GM18861 (cell line): ENCODE data around the gene KRTAP10-3.
"Not testable (repeated sequence)": the region's sequence is repeated elsewhere in the genome, so short reads cannot be mapped to it uniquely, and the experiment has no call there.

Experiments used
- ATAC-seq: cut with Tn5 transposase; IDR thresholded peaks from one replicate; pipeline ENCODE4 v1.9.1; 2021; ENCODE audit not compliant: unreplicated experiment

Gene KRTAP10-3

DNA sequence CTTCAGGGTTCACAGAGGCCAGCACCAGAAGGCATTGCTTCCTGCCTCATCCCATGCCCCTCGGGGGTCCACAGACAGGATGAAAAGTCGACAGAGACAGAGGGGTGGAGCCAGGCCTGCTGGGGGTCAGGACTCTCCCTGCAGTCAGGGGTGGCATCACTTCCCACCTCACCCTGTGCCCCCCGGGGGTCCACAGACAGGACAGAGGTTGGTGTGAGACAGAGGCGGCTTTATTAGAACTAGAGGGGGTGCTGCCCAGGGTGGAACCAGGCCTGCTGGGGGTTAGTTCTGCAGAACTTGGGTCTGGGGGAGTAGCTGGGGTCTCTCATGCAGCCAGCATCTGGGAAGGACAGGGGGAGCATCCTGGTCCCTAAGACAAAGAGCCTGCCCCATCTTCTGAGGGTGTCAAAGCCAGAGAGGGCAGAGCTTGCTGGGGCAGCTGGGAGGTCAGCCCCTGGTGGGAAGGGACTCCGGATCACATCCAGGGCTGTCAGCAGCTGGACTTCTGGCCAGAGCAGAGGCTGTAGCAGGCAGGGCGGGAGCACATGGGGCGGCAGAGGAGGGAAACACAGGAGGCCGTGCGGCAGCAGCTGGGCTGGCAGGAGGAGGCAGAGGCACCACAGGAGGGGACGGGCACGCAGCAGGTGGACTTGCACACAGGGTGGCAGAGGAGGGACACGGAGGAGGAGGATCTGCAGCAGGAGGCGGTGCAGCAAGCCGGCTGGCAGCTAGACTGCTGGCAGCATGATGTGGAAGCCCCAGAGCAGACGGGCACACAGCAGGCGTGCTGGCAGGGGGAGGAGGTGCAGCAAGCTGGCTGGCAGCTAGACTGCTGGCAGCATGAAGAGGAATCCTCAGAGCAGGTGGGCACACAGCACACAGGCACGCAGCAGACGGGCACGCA lies 32.6 kb upstream of the KRTAP10-3 start:
- not testable (repeated sequence) for ATAC-seq

DNA sequence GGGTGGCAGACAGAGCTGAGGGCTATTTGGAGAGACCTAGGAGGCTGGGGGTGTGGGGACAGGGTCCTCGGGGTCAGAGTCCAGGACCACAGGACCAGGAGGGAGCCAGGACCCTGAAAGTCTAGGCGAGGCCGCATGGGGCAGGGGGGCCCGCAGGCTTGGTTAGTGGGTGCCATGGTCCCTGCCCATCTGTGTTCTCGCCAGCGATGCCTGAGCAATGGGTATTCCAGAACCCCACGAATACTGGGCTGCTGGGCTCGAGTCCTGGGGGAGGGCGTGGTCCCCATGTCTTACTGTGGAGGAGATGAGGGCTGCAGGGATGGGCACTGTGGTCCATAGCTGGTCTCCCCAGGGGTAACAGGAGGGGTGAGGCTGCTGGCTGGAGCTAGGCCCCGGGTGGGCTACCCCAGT lies 31.7 kb upstream of the KRTAP10-3 start:
- ATAC-seq: no peak

DNA sequence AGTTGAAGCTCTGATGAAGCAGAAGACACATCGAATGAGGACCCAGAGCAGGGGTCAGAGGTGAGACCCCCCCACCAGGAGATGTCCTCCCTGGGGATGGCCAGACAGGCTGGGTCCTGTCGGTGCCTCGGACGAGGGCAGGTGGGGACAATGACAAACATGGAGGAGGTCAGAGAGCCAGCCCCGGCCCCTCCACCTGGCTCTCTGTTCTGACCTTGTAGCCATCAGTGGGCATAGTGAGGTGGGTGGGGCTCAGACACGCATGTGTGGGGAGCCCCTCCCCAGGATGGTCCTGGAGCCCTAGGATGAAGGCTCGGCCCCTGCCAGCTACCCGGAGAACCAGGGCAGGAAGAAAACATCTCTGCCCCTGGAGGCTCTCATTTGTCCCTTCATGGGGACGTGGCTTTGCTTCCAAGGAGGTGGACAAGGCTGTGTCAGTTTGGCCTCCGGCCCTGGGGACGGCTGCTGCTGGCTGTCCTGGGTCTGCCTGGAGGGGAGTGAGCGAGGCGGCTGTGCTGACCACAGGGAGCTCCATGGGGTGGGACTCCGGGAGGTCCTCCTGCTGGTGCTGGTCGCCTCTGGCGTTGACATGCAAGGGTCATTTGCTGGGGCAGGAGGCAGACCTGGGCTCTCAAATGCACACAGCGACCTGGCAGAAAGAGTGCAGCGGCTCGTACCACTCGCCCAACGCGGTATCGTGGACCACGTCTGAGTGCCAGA lies 31.2 kb upstream of the KRTAP10-3 start:
- no peak for ATAC-seq

DNA sequence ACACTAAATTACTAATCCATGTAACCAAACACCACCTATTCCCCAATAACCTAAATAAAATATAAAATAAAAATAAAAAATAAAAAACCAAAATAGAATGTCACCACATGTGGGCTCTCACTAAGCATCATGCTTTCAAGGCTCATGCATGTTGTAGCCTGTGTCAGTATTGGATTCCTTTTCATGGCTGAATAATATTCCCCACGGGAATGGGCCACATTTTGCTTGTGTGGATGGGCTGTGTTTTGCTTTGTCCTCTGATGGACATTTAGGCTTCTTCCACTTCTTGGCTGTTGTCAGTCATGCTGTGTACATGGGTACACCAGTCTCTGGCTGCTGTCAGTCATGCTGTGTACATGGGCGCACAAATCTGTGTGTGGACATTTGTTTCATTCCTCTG lies 30.5 kb upstream of the KRTAP10-3 start:
- ATAC-seq: no peak

GRCh38 chr21:44585892-44586291 lies 27.3 kb upstream of the KRTAP10-3 start:
- no peak for ATAC-seq

GRCh38 chr21:44583800-44584147 lies 25.2 kb upstream of the KRTAP10-3 start:
- ATAC-seq: no peak

GRCh38 chr21:44583089-44583799 lies 24.6 kb upstream of the KRTAP10-3 start:
- ATAC-seq: no peak

DNA sequence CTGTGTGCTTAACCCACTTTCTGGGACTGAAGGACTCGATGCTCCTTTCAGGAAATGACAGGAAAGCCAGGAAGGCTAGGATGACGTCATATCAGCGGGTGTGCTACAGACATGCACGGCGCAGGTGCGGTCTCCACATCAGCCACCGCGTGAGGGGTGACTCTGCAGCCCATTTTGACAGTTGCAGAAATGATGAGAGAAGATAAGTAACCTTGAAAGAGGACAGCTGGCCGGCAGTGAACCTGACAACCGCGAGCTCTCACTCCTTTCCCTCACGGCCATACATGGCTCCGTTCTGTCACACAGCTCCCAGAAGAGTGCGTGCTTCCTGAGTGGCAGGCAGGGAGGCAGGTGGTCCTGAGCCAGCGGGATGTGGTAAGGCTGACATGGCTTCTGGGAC lies 23.5 kb upstream of the KRTAP10-3 start:
- no peak for ATAC-seq

- no peak for ATAC-seq
These were observed 22.6 kb upstream of the KRTAP10-3 start for GRCh38 chr21:44581158-44581557.

DNA sequence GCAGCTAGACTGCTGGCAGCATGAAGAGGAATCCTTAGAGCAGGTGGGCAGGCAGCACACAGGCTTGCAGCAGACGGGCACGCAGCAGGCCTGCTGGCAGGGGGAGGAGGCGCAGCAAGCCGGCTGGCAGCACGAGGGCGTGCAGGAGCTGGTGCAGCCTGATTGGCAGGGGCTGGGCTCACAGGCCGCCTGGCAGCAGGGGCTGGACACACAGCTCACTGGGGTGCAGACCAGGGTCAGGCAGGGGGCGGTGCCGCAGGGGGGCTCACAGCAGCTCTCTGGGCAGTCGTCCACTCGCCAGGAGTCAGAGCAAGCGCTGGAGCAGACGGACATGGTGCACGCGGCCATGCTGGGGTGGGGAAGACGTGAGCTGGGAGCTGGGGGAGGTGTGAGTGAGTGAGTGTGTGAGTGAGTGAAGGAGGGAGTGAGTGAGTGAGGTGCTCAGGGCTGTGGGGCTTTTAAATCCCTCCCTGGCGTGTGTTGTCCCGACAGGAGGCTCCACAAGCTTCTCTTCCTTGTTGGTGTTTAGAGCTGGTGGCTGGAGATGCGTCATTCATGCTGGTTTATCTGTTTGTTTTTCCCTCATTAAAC lies 21.7 kb upstream of the KRTAP10-3 start, which contains the start of gene KRTAP10-5:
TSS of gene KRTAP10-5 (minus strand) at position 374 of the 591 bp plus-strand sequence. CDS start at position 348, 26 bp downstream.
- ATAC-seq: not testable (repeated sequence)

GRCh38 chr21:44579833-44580144 lies 21.2 kb upstream of the KRTAP10-3 start:
- ATAC-seq: no peak

- ATAC-seq: no peak
These were observed 20.6 kb upstream of the KRTAP10-3 start for GRCh38 chr21:44579056-44579832.

DNA sequence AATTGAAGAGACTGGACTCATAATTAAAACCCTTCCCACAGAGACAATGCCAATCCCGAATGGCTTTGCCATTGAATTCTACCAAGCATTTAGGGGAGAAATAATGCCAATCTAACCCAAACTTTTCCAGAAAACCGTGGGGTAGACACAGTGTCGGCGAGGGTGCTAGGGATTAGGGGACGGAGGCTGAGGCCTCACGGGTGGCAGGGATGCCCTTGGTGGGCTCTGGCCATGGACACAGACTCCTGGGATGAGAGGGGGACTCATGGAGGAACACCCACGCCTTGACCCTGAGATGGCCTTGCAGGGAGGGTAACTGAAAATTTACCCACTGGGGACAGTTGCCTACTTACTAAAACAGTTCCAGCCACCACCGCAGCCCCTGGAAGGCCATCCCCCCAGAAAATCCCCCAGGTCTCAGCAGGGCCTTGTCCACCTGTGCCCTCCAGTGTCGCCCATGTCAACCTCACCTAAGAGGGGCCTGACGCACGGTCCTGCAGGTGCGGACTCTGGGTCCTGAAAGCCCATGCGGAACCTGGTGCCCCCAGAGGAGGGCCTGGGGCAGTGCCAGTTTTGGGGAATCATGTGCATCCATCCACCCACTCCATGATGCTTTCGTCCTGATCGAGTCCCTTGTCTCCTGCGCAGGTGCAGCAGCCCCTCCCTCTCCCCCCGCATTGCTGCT lies 19.9 kb upstream of the KRTAP10-3 start:
- ATAC-seq: no peak

GRCh38 chr21:44576025-44576420 lies 17.4 kb upstream of the KRTAP10-3 start:
- ATAC-seq: no peak

GRCh38 chr21:44575307-44576024 lies 16.9 kb upstream of the KRTAP10-3 start:
- ATAC-seq: no peak

DNA sequence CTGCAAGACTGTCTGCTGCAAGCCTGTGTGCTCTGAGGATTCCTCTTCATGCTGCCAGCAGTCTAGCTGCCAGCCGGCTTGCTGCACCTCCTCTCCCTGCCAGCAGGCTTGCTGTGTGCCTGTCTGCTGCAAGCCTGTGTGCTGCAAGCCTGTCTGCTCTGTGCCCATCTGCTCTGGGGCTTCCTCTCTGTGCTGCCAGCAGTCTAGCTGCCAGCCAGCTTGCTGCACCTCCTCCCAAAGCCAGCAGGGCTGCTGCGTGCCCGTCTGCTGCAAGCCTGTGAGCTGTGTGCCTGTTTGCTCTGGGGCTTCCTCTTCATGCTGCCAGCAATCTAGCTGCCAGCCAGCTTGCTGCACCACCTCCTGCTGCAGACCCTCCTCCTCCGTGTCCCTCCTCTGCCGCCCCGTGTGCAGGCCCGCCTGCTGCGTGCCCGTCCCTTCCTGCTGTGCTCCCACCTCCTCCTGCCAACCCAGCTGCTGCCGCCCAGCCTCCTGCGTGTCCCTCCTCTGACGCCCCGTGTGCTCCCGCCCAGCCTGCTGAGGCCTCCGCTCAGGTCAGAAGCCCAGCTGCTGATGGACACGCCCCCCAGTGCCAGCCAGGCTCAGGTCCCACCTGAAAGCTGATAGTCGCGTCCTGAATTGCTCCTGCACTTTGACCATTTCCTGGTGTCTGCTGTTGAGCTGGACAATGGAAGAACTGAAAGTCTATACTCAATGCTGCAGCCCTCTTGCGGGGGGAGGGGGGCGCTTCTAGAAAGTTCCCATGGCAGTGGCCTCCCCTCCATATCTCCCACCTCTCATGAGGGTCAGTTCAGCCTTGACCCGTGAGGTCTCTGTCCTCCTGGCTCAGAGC lies 16.1 kb upstream of the KRTAP10-3 start:
- no peak for ATAC-seq

DNA sequence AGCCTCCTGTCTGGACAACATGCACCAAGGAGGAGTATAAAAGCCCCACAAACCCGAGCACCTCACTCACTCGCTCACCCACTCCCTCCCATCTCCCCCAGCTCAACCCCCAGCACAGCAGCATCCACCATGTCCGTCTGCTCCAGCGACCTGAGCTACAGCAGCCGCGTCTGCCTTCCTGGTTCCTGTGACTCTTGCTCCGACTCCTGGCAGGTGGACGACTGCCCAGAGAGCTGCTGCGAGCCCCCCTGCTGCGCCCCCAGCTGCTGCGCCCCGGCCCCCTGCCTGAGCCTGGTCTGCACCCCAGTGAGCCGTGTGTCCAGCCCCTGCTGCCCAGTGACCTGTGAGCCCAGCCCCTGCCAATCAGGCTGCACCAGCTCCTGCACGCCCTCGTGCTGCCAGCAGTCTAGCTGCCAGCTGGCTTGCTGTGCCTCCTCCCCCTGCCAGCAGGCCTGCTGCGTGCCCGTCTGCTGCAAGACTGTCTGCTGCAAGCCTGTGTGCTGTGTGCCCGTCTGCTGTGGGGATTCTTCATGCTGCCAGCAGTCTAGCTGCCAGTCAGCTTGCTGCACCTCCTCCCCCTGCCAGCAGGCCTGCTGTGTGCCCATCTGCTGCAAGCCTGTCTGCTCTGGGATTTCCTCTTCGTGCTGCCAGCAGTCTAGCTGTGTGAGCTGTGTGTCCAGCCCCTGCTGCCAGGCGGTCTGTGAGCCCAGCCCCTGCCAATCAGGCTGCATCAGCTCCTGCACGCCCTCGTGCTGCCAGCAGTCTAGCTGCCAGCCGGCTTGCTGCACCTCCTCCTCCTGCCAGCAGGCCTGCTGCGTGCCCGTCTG lies 15.2 kb upstream of the KRTAP10-3 start, which contains the start of gene KRTAP10-4:
TSS of gene KRTAP10-4 (plus strand) at position 100 of the 827 bp plus-strand sequence. CDS start at position 130, 30 bp downstream.
- not testable (repeated sequence) for ATAC-seq
